HEK293 (cell line): ENCODE results near the gene MKLN1.
A peak's percentile ranks its signal among the peaks of the same experiment; 100 is the strongest.

Experiments used
- CTCF ChIA-PET: fragments of 350-600 bp; formaldehyde crosslinking; extraction: SDS; loops from one replicate; lab custom pipeline; 2021; ENCODE audit warnings: antibody characterized with exemption; lab: Yijun Ruan, JAX
- POLR2A ChIA-PET: fragments of 300-600 bp; formaldehyde crosslinking; extraction: SDS; loops from one replicate; lab custom pipeline; 2020; ENCODE audit warnings: antibody characterized with exemption, inconsistent platforms; lab: Yijun Ruan, JAX
- H3K27ac ChIP-seq: fragments of 200-500 bp; sonication (Bioruptor generic); 2 replicates; pipeline ENCODE4 v1.5.1; 2014; ENCODE audit warnings: low read depth, low read length, control low read depth, inconsistent platforms; ENCODE audit errors: extremely low read depth
- H3K36me3 ChIP-seq, 2 experiments: fragments of 200-500 bp in 1 of 2; sonication (Bioruptor generic) in 1 of 2; 1 replicate in 1 of 2; 2 replicates in 1 of 2; pipeline ENCODE4 v1.5.1; 2014 to 2017; ENCODE audit warnings: inconsistent platforms in 2 of 2, low read length in 2 of 2; ENCODE audit not compliant: control insufficient read depth in 2 of 2, insufficient read depth in 1 of 2
- H3K4me1 ChIP-seq: fragments of 200-500 bp; sonication (Bioruptor generic); 2 replicates; pipeline ENCODE4 v1.5.1; 2014; ENCODE audit warnings: mild to moderate bottlenecking, low read length, inconsistent platforms; ENCODE audit not compliant: control insufficient read depth, insufficient read depth
- H3K4me3 ChIP-seq: 2 replicates; pipeline ENCODE4 v1.5.1; 2011; ENCODE audit warnings: low read depth, mild to moderate bottlenecking, control low read depth, low read length, moderate library complexity
- H3K9me3 ChIP-seq: fragments of 200-500 bp; sonication (Bioruptor generic); 2 replicates; pipeline ENCODE4 v1.5.1; 2014; ENCODE audit warnings: low read depth, low read length, inconsistent platforms; ENCODE audit not compliant: control insufficient read depth, insufficient read depth
- BCL11A ChIP-seq: fragments of 450-650 bp; formaldehyde crosslinking; IDR thresholded peaks from 2 replicates; pipeline ENCODE4 v1.5.1; 2016; ENCODE audit warnings: low read depth, missing biosample characterization, missing genetic modification characterization
- GLI4 ChIP-seq: fragments of 450-650 bp; formaldehyde crosslinking; IDR thresholded peaks from 2 replicates; pipeline ENCODE4 v1.5.1; 2016; ENCODE audit warnings: missing biosample characterization, missing genetic modification characterization
- GLIS1 ChIP-seq: fragments of 450-650 bp; formaldehyde crosslinking; IDR thresholded peaks from 2 replicates; pipeline ENCODE4 v1.5.1; 2016; ENCODE audit warnings: missing biosample characterization, missing genetic modification characterization
- KLF7 ChIP-seq: fragments of 450-650 bp; formaldehyde crosslinking; IDR thresholded peaks from 2 replicates; pipeline ENCODE4 v1.5.1; 2016; ENCODE audit warnings: missing biosample characterization, missing genetic modification characterization, borderline replicate concordance
- ZBTB11 ChIP-seq: fragments of 450-650 bp; formaldehyde crosslinking; conservative IDR thresholded peaks from 2 replicates; pipeline ENCODE4 v1.5.1; 2016; ENCODE audit warnings: low read depth, missing biosample characterization, missing genetic modification characterization
- ZBTB48 ChIP-seq: fragments of 450-650 bp; formaldehyde crosslinking; IDR thresholded peaks from 2 replicates; pipeline ENCODE4 v1.5.1; 2016; ENCODE audit warnings: missing biosample characterization, missing genetic modification characterization
- ZIC2 ChIP-seq: fragments of 450-650 bp; formaldehyde crosslinking; IDR thresholded peaks from 2 replicates; pipeline ENCODE4 v1.5.1; 2016; ENCODE audit warnings: missing biosample characterization, missing genetic modification characterization
- ZNF133 ChIP-seq: fragments of 450-650 bp; formaldehyde crosslinking; IDR thresholded peaks from 2 replicates; pipeline ENCODE4 v1.5.1; 2016; ENCODE audit warnings: missing biosample characterization, missing genetic modification characterization
- ZNF2 ChIP-seq: fragments of 450-650 bp; formaldehyde crosslinking; IDR thresholded peaks from 2 replicates; pipeline ENCODE4 v1.5.1; 2016; ENCODE audit warnings: missing biosample characterization, missing genetic modification characterization
- ZNF239 ChIP-seq: fragments of 450-650 bp; formaldehyde crosslinking; IDR thresholded peaks from 2 replicates; pipeline ENCODE4 v1.5.1; 2016; ENCODE audit warnings: missing biosample characterization, missing genetic modification characterization
- ZNF26 ChIP-seq: fragments of 450-650 bp; formaldehyde crosslinking; IDR thresholded peaks from 2 replicates; pipeline ENCODE4 v1.5.1; 2016; ENCODE audit warnings: missing biosample characterization, missing genetic modification characterization
- ZNF266 ChIP-seq: fragments of 450-650 bp; formaldehyde crosslinking; IDR thresholded peaks from 2 replicates; pipeline ENCODE4 v1.5.1; 2016; ENCODE audit warnings: missing biosample characterization, missing genetic modification characterization, low read depth
- ZNF280D ChIP-seq: fragments of 450-650 bp; formaldehyde crosslinking; IDR thresholded peaks from 2 replicates; pipeline ENCODE4 v1.5.1; 2016; ENCODE audit warnings: missing biosample characterization, missing genetic modification characterization
- ZNF398 ChIP-seq: fragments of 450-650 bp; formaldehyde crosslinking; IDR thresholded peaks from 2 replicates; pipeline ENCODE4 v1.5.1; 2017; ENCODE audit warnings: missing biosample characterization, missing genetic modification characterization
- ZNF560 ChIP-seq: fragments of 450-650 bp; formaldehyde crosslinking; IDR thresholded peaks from 2 replicates; pipeline ENCODE4 v1.5.1; 2017; ENCODE audit warnings: missing biosample characterization, missing genetic modification characterization, borderline replicate concordance
- ZNF658 ChIP-seq: fragments of 450-650 bp; formaldehyde crosslinking; IDR thresholded peaks from 2 replicates; pipeline ENCODE4; 2016; ENCODE audit warnings: missing biosample characterization, missing genetic modification characterization
- ZNF843 ChIP-seq: fragments of 450-650 bp; formaldehyde crosslinking; IDR thresholded peaks from 2 replicates; pipeline ENCODE4 v1.5.1; 2016; ENCODE audit warnings: missing biosample characterization, missing genetic modification characterization
- ZSCAN16 ChIP-seq: fragments of 450-650 bp; formaldehyde crosslinking; IDR thresholded peaks from 2 replicates; pipeline ENCODE4 v1.5.1; 2016; ENCODE audit warnings: missing biosample characterization, missing genetic modification characterization
- TF ChIP-seq, protein P1 (sequence below): sonication (generic); formaldehyde crosslinking; IDR thresholded peaks from 2 replicates; pipeline ENCODE4 v1.8.1; 2022; ENCODE audit warnings: mild to moderate bottlenecking, moderate library complexity, missing genetic modification reagents

MKLN1 gene

GRCh38 chr7:131529179-131529578 lies 201.5 kb downstream of the MKLN1 start:
- H3K27ac ChIP-seq, result no peak overlapping the region
- H3K9me3 ChIP-seq, result no peaks in the 10 kb centered on the region
- TF ChIP-seq GLI4 (tag by site-specific recombination), result no peak
- TF ChIP-seq GLIS1 (tag by site-specific recombination), result peak; percentile 61
- no peak for TF ChIP-seq ZNF26 (tag by site-specific recombination)
- no peak overlapping the region for H3K4me3 ChIP-seq
- H3K36me3 ChIP-seq, result no peaks in the 10 kb centered on the region
- CTCF ChIA-PET, result no interaction called here
- no peaks in the 10 kb centered on the region for H3K4me1 ChIP-seq
- POLR2A ChIA-PET, result no interaction called here

GRCh38 chr7:131529617-131530016 lies 201.9 kb downstream of the MKLN1 start:
- CTCF ChIA-PET, result no interaction called here

GRCh38 chr7:131530137-131530536 lies 202.5 kb downstream of the MKLN1 start:
- CTCF ChIA-PET, result interaction anchor here (1.2 kb wide), 1 partner anchor 15 kb away, joined by 5 read pairs; no protein-coding TSS in a partner anchor
- TF ChIP-seq BCL11A (tag by site-specific recombination) (no peak), ZNF239 (no peak), ZNF560 (no peak), ZNF658 (tag by site-specific recombination) (no peak), ZIC2 (no peak), ZNF266 (tag by site-specific recombination) (no peak), ZBTB48 (tag by site-specific recombination) (no peak), ZBTB11 (tag by site-specific recombination) (no peak), ZNF133 (tag by site-specific recombination) (no peak), KLF7 (no peak), ZNF843 (tag by site-specific recombination) (no peak), ZSCAN16 (tag by site-specific recombination) (no peak), ZNF280D (tag by site-specific recombination) (no peak), ZNF2 (tag by site-specific recombination) (no peak)
- TF ChIP-seq, protein P1, sequence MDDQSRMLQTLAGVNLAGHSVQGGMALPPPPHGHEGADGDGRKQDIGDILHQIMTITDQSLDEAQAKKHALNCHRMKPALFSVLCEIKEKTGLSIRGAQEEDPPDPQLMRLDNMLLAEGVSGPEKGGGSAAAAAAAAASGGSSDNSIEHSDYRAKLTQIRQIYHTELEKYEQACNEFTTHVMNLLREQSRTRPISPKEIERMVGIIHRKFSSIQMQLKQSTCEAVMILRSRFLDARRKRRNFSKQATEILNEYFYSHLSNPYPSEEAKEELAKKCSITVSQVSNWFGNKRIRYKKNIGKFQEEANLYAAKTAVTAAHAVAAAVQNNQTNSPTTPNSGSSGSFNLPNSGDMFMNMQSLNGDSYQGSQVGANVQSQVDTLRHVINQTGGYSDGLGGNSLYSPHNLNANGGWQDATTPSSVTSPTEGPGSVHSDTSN, result no peak
- no peak overlapping the region for H3K27ac ChIP-seq
- no peaks in the 10 kb centered on the region for H3K36me3 ChIP-seq
- H3K4me3 ChIP-seq, result no peak overlapping the region
- no peaks in the 10 kb centered on the region for H3K9me3 ChIP-seq
- POLR2A ChIA-PET, result interaction anchor here (0.6 kb wide), 1 partner anchor 609 kb away, joined by 4 read pairs; no protein-coding TSS in a partner anchor
- no peaks in the 10 kb centered on the region for H3K4me1 ChIP-seq

More at GRCh38 chr7:131529617-131530016, 201.9 kb downstream of the MKLN1 start:
- H3K9me3 ChIP-seq, result no peaks in the 10 kb centered on the region
- TF ChIP-seq ZIC2 (no peak), ZNF398 (no peak)
- no peak overlapping the region for H3K27ac ChIP-seq
- no peaks in the 10 kb centered on the region for H3K36me3 ChIP-seq
- POLR2A ChIA-PET, result no interaction called here
- no peaks in the 10 kb centered on the region for H3K4me1 ChIP-seq
- no peak overlapping the region for H3K4me3 ChIP-seq
